ENCODE results near the gene YARS1. TPM values are rescaled to one million over a fixed set of nuclear protein-coding genes. Genes with fewer than 3 reads are reported as not detected.

Gene YARS1
- total RNA-seq, 4 donors from 2014 or later = 36.6 to 67.7 (median 42.4) TPM

- TF ChIP-seq, protein P1, sequence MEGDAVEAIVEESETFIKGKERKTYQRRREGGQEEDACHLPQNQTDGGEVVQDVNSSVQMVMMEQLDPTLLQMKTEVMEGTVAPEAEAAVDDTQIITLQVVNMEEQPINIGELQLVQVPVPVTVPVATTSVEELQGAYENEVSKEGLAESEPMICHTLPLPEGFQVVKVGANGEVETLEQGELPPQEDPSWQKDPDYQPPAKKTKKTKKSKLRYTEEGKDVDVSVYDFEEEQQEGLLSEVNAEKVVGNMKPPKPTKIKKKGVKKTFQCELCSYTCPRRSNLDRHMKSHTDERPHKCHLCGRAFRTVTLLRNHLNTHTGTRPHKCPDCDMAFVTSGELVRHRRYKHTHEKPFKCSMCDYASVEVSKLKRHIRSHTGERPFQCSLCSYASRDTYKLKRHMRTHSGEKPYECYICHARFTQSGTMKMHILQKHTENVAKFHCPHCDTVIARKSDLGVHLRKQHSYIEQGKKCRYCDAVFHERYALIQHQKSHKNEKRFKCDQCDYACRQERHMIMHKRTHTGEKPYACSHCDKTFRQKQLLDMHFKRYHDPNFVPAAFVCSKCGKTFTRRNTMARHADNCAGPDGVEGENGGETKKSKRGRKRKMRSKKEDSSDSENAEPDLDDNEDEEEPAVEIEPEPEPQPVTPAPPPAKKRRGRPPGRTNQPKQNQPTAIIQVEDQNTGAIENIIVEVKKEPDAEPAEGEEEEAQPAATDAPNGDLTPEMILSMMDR (IDR thresholded peaks at IDR 0.05; ENCODE audit: low read depth) = no peak
Measured at GRCh38 chr1:32783851-32784250, 33.3 kb downstream of the YARS1 start.

DNA sequence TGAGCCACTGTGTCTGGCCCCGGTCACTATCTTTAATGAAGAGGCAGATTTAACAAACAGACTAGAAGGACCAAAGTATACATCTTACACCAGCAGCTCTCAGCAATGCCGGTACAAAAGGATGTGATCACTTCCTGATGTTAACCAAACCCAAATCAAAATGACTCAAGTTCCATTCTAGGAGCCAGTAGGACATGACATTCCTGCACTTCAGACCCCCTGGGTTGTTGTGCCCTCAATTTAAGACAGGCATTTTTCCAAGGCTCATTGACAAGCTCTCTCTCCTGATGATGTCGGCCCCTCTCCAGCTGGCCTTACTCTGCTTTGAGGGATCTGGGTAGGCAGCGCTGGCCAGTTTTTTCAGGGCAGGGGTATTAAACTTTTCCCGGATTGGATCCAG, 35.1 kb downstream of the YARS1 start:
- TF ChIP-seq, protein P1 (IDR thresholded peaks at IDR 0.05; ENCODE audit: low read depth) = no peak

GRCh38 chr1:32780628-32781234, 36.4 kb downstream of the YARS1 start:
- TF ChIP-seq, protein P1 (IDR thresholded peaks at IDR 0.05; ENCODE audit: low read depth) = no peak

GRCh38 chr1:32780005-32780404, 37.2 kb downstream of the YARS1 start:
- TF ChIP-seq, protein P1 (IDR thresholded peaks at IDR 0.05; ENCODE audit: low read depth) = no peak

- TF ChIP-seq, protein P1 (IDR thresholded peaks at IDR 0.05; ENCODE audit: low read depth) = no peak
Measured at GRCh38 chr1:32779242-32779641, 37.9 kb downstream of the YARS1 start.

- TF ChIP-seq, protein P1 (IDR thresholded peaks at IDR 0.05; ENCODE audit: low read depth) = no peak
Measured at GRCh38 chr1:32775640-32776337, 41.4 kb downstream of the YARS1 start.

- TF ChIP-seq, protein P1 (IDR thresholded peaks at IDR 0.05; ENCODE audit: low read depth) = no peak
Measured at GRCh38 chr1:32774950-32775634, 42.1 kb downstream of the YARS1 start.

Data from subcutaneous adipose tissue (tissue), 4 donors.